AG04450 (cell line): ENCODE measurements around the gene OTOR. TPM values are rescaled to one million over a fixed set of nuclear protein-coding genes. Genes with fewer than 3 reads are reported as not detected.

Experiments
- CTCF ChIA-PET: fragments of 300-600, 350-600 bp; formaldehyde crosslinking; extraction: SDS; loops from one replicate; lab custom pipeline; 2022; ENCODE audit warnings: antibody characterized with exemption, inconsistent platforms; lab: Charles Lee
- POLR2A ChIA-PET: fragments of 350-600 bp; formaldehyde crosslinking; extraction: SDS; loops from one replicate; lab custom pipeline; 2021; ENCODE audit warnings: antibody characterized with exemption, inconsistent platforms; lab: Yijun Ruan, JAX
- DNase-seq: peaks from one replicate; pipeline ENCODE4 v3.0.0-alpha.2; 2011; ENCODE audit warnings: low read depth, low spot score
- H3K27ac ChIP-seq: one replicate; pipeline ENCODE4 v1.5.1; 2012; ENCODE audit warnings: low read depth, low read length, control low read depth
- H3K27me3 ChIP-seq: one replicate; pipeline ENCODE4 v1.6.0; 2012; ENCODE audit warnings: low read length; ENCODE audit not compliant: control insufficient read depth, insufficient read depth
- H3K4me3 ChIP-seq: 2 replicates; pipeline ENCODE4 v1.5.1; 2011; ENCODE audit warnings: mild to moderate bottlenecking, low read depth, low read length, control low read depth
- H3K9me3 ChIP-seq: 2 replicates; pipeline ENCODE4 v1.5.1; 2012; ENCODE audit warnings: low read length; ENCODE audit not compliant: control insufficient read depth, insufficient read depth
- CTCF ChIP-seq: IDR thresholded peaks from 2 replicates; pipeline ENCODE4 v1.5.1; 2011; ENCODE audit warnings: low read depth, low read length, control low read depth, inconsistent platforms
- polyA plus RNA-seq: library from polyadenylated mRNA; depleted of rRNA; stranded (reverse); fragments of >200 nt; gene quantifications from 2 replicates; pipeline ENCODE4 v1.2.3, GENCODE V29; 2011

Gene OTOR
- polyA plus RNA-seq, 1 experiment = not detected

DNA sequence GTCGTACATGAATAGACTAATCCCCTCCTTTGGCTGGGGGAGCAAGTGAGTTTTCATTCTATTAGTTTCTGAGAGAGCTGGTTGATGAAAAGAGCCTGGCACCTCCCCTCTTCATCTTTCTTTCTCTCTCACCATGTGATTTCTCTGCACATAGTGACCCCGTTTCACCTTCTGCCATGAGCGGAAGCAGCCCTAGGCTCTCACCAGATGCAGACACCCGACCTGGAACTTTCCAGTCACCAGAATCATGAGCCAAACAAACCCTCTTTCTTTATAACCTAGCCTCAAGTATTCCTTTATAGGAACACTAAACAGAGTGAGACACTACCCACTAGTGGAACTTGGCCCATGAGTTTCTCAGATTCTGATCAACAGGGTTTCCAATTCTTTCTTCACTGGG lies 16.4 kb downstream of the OTOR start:
- no peak overlapping the region for H3K4me3 ChIP-seq
- ChIA-PET POLR2A (no interaction called here), CTCF (no interaction called here)
- H3K27me3 ChIP-seq = no peaks in the 10 kb centered on the region
- no peak for DNase-seq
- no peaks in the 10 kb centered on the region for H3K9me3 ChIP-seq
- TF ChIP-seq CTCF = no peak
- no peak overlapping the region for H3K27ac ChIP-seq

GRCh38 chr20:16771213-16771612 lies 23.1 kb downstream of the OTOR start:
- H3K27me3 ChIP-seq = no peaks in the 10 kb centered on the region
- CTCF ChIA-PET = no interaction called here
- no peaks in the 10 kb centered on the region for H3K9me3 ChIP-seq
- H3K4me3 ChIP-seq = no peak overlapping the region
- no peak overlapping the region for H3K27ac ChIP-seq
- no peak for TF ChIP-seq CTCF
- no peak for DNase-seq
- POLR2A ChIA-PET = no interaction called here

DNA sequence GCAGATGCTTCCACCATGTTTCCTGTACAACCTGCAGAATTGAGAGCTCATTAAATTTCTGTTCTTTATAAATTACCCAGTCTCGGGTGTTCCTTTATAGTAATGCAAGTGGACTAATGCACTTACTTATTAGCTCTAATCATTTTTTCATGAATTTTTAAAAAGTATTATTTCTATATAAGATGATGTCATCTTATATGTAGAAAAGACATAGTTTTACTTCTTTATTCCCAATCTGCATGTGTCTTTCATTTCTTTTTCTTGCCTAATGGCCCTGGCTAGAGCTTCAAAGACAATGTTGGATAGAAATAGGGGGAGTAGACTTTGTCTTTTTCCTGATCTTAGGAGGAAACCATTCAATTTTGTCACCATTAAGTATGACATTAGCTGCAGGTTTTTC lies 27.8 kb downstream of the OTOR start:
- TF ChIP-seq CTCF = no peak
- no peak for DNase-seq
- Histone ChIP-seq H3K4me3 (no peak overlapping the region), H3K27ac (no peak overlapping the region), H3K27me3 (no peaks in the 10 kb centered on the region), H3K9me3 (no peaks in the 10 kb centered on the region)
- POLR2A ChIA-PET = no interaction called here
- CTCF ChIA-PET = interaction anchor here (2.3 kb wide), 1 partner anchor 15 kb away, joined by 5 read pairs; no protein-coding TSS in a partner anchor

DNA sequence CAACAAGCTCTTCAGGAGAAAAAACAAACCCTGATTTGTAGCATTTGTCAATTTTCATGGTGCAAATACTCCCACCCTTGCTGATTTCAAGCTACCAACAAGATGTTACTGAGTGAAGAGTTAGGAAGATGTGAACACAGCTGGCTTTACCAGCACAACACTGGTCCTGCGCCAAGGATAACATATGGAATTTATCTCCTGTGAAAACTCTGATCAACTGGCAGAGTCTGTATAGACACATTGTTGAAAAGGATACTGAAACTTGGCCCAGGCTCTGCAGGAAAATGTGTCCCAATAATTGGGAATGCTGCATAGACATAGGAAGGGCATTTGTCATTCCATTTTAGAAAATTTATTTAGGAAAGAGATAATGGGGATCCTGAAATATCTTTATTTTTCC lies 29.0 kb downstream of the OTOR start:
- DNase-seq = no peak
- Histone ChIP-seq H3K27me3 (no peaks in the 10 kb centered on the region), H3K9me3 (no peaks in the 10 kb centered on the region), H3K27ac (no peak overlapping the region), H3K4me3 (no peak overlapping the region)
- ChIA-PET CTCF (interaction anchor here (2.3 kb wide), 1 partner anchor 16 kb away, joined by 5 read pairs; no protein-coding TSS in a partner anchor), POLR2A (no interaction called here)
- no peak for TF ChIP-seq CTCF

GRCh38 chr20:16778159-16778558 lies 30.0 kb downstream of the OTOR start:
- Histone ChIP-seq H3K9me3 (no peaks in the 10 kb centered on the region), H3K27me3 (no peaks in the 10 kb centered on the region), H3K27ac (no peak overlapping the region), H3K4me3 (no peak overlapping the region)
- POLR2A ChIA-PET = no interaction called here
- no peak for TF ChIP-seq CTCF
- no peak for DNase-seq
- CTCF ChIA-PET = no interaction called here
